Measurements from ENCODE around the gene TIMP2. TPM values are rescaled to one million over a fixed set of nuclear protein-coding genes. Genes with fewer than 3 reads are reported as not detected.
A peak's percentile ranks its signal among the peaks of the same experiment; 100 is the strongest.

TIMP2 gene
- polyA plus RNA-seq, 1 donor from 2014 or later, result 25.6 TPM

DNA sequence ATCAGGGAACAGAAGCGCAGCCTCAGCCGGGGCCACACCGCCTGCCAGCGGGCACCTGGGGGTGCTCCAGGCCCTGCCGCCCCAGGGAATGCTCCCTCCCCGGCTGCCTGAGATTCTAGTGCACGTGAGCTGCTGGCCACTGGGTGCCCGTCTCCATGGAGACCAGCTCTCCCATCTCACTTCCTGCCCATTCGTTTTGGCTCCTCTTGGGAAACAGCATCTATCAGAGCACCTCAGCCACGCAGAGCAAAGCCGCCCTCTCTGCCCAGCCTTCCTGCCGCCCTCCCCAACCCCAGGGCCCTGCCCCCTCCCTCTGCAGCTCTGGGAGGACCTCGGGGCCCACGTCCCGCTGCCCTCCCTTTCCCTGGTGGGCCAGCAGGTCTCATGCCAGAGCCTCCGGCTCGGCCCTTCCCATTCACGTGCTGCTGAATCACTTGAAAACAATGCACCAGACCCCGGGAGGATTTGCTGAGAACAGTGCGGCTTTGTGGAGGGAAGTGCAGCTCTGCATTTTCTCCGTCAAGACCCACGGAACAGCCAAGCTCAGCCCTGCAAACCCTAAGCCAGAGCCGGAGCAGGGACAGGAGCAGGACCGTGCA, 41.6 kb downstream of the TIMP2 start:
- Histone ChIP-seq H3K9me2 (ENCODE audit: insufficient read depth, low read length) (no peaks in the 10 kb centered on the region), H3K27me3 (ENCODE audit: insufficient read depth, low read depth, low read length) (no peaks in the 10 kb centered on the region), H3K79me2 (replicated peaks; ENCODE audit: insufficient read depth, low read length) (peaks cover 44% of the 10 kb centered on the region), H3F3A (ENCODE audit: insufficient read depth, low read length, poor library complexity, severe bottlenecking) (peaks cover 10% of the 10 kb centered on the region), H3K9ac (ENCODE audit: low read length) (peak overlapping the region; percentile 76), H2AFZ (ENCODE audit: low read depth, low read length) (peak overlapping the region; percentile 56), H3K4me3 (ENCODE audit: low read length) (peak overlapping the region; percentile 61), H3K27ac (ENCODE audit: low read length) (peak overlapping the region; percentile 87), H3K9me3 (ENCODE audit: low read length) (no peaks in the 10 kb centered on the region), H3K36me3 (ENCODE audit: insufficient read depth, low read length) (no peaks in the 10 kb centered on the region), H4K20me1 (ENCODE audit: insufficient read depth) (no peaks in the 10 kb centered on the region), H3K4me2 (ENCODE audit: low read length) (peak overlapping the region; percentile 55)
- TF ChIP-seq MXI1 (conservative IDR thresholded peaks at IDR 0.05; ENCODE audit: poor library complexity, severe bottlenecking) (peak; percentile 63), TAF1 (IDR thresholded peaks at IDR 0.05; ENCODE audit: low read depth) (no peak), POLR2AphosphoS5 (IDR thresholded peaks at IDR 0.05) (peak; percentile 7)

DNA sequence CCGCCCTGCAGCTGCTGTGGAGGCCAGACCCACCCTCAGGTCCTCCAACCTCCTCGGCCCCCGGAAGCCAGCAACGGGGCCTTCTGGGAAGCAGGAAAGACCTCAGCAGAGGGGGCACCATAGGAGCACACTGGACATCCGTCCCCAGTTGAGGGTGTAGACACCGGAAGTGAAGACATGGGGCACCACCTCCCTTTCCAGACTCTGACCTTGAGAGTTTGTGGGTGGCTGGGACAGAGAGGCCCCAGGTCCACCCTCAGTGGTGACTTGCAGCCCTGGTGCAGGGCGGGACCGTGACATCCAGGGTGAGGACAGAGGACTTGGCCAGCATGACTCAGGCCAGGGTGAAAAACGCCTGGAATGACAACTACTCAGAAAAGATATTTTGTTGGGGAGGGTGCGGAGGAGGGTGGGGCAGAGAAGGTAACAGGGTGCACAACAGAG, 42.1 kb downstream of the TIMP2 start:
- TF ChIP-seq SMC3 (conservative IDR thresholded peaks at IDR 0.05; ENCODE audit: poor library complexity) (no peak), MXI1 (conservative IDR thresholded peaks at IDR 0.05; ENCODE audit: poor library complexity, severe bottlenecking) (no peak), EZH2 (IDR thresholded peaks at IDR 0.05; ENCODE audit: borderline replicate concordance, insufficient read depth, low read length, poor library complexity, severe bottlenecking) (no peak), POLR2AphosphoS5 (IDR thresholded peaks at IDR 0.05) (no peak), RAD21 (conservative IDR thresholded peaks at IDR 0.05) (no peak), TAF1 (IDR thresholded peaks at IDR 0.05; ENCODE audit: low read depth) (no peak), CTCF (IDR thresholded peaks at IDR 0.05; ENCODE audit: poor library complexity, severe bottlenecking) (no peak), EP300 (conservative IDR thresholded peaks at IDR 0.05; ENCODE audit: poor library complexity, severe bottlenecking) (no peak)
- TF ChIP-seq, protein P1, sequence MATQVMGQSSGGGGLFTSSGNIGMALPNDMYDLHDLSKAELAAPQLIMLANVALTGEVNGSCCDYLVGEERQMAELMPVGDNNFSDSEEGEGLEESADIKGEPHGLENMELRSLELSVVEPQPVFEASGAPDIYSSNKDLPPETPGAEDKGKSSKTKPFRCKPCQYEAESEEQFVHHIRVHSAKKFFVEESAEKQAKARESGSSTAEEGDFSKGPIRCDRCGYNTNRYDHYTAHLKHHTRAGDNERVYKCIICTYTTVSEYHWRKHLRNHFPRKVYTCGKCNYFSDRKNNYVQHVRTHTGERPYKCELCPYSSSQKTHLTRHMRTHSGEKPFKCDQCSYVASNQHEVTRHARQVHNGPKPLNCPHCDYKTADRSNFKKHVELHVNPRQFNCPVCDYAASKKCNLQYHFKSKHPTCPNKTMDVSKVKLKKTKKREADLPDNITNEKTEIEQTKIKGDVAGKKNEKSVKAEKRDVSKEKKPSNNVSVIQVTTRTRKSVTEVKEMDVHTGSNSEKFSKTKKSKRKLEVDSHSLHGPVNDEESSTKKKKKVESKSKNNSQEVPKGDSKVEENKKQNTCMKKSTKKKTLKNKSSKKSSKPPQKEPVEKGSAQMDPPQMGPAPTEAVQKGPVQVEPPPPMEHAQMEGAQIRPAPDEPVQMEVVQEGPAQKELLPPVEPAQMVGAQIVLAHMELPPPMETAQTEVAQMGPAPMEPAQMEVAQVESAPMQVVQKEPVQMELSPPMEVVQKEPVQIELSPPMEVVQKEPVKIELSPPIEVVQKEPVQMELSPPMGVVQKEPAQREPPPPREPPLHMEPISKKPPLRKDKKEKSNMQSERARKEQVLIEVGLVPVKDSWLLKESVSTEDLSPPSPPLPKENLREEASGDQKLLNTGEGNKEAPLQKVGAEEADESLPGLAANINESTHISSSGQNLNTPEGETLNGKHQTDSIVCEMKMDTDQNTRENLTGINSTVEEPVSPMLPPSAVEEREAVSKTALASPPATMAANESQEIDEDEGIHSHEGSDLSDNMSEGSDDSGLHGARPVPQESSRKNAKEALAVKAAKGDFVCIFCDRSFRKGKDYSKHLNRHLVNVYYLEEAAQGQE (IDR thresholded peaks at IDR 0.05; ENCODE audit: borderline replicate concordance), result no peak
- Histone ChIP-seq H3K9ac (ENCODE audit: low read length) (peak overlapping the region; percentile 76), H3K9me2 (ENCODE audit: insufficient read depth, low read length) (no peaks in the 10 kb centered on the region), H3K9me3 (ENCODE audit: low read length) (no peaks in the 10 kb centered on the region), H3K27me3 (ENCODE audit: insufficient read depth, low read depth, low read length) (no peaks in the 10 kb centered on the region), H3K36me3 (ENCODE audit: insufficient read depth, low read length) (no peaks in the 10 kb centered on the region), H3K27ac (ENCODE audit: low read length) (peak overlapping the region; percentile 87), H4K20me1 (ENCODE audit: insufficient read depth) (no peaks in the 10 kb centered on the region), H3F3A (ENCODE audit: insufficient read depth, low read length, poor library complexity, severe bottlenecking) (peaks cover 10% of the 10 kb centered on the region), H3K4me2 (ENCODE audit: low read length) (peak overlapping the region; percentile 55), H3K79me2 (replicated peaks; ENCODE audit: insufficient read depth, low read length) (peaks cover 40% of the 10 kb centered on the region), H3K4me3 (ENCODE audit: low read length) (peak overlapping the region; percentile 61), H2AFZ (ENCODE audit: low read depth, low read length) (no peak overlapping the region)
